ENCODE data around the gene RPRM.
A peak's percentile ranks its signal among the peaks of the same experiment; 100 is the strongest.
"Not testable (repeated sequence)": the region's sequence is repeated elsewhere in the genome, so short reads cannot be mapped to it uniquely, and the experiment has no call there.

Gene RPRM

GRCh38 chr2:153478289-153479261 is at the start of gene RPRM:
Gene RPRM, minus strand, starts transcription at chr2:153478762. Its CDS starts 197 bp downstream, at chr2:153478565.
- peak; percentile 93 for DNase-seq (ENCODE audit: low spot score)

- peak; percentile 62 for DNase-seq (ENCODE audit: low spot score)
Observed at GRCh38 chr2:153519257-153519875, 40.8 kb upstream of the RPRM start.

- DNase-seq (ENCODE audit: low spot score): no peak
Observed at GRCh38 chr2:153512331-153512730, 33.8 kb upstream of the RPRM start.

- DNase-seq (ENCODE audit: low spot score): no peak
Observed at GRCh38 chr2:153510996-153511395, 32.4 kb upstream of the RPRM start.

- no peak for DNase-seq (ENCODE audit: low spot score)
Observed at GRCh38 chr2:153509133-153509532, 30.6 kb upstream of the RPRM start.

GRCh38 chr2:153506499-153506898 is 27.9 kb upstream of the RPRM start:
- DNase-seq (ENCODE audit: low spot score): not testable (repeated sequence)

- no peak for DNase-seq (ENCODE audit: low spot score)
Observed at GRCh38 chr2:153499439-153499838, 20.9 kb upstream of the RPRM start.

GRCh38 chr2:153497938-153498629 is 19.5 kb upstream of the RPRM start:
- DNase-seq (ENCODE audit: low spot score): no peak

- DNase-seq (ENCODE audit: low spot score): no peak
Observed at GRCh38 chr2:153495725-153496124, 17.2 kb upstream of the RPRM start.

- DNase-seq (ENCODE audit: low spot score): no peak
Observed at GRCh38 chr2:153488072-153488471, 9.5 kb upstream of the RPRM start.

- DNase-seq (ENCODE audit: low spot score): no peak
Observed at GRCh38 chr2:153487448-153487847, 8.9 kb upstream of the RPRM start.

- DNase-seq (ENCODE audit: low spot score): no peak
Observed at GRCh38 chr2:153479573-153479972, 1.0 kb upstream of the RPRM start.

- DNase-seq (ENCODE audit: low spot score): peak; percentile 65
Observed at GRCh38 chr2:153477636-153478288, 800 bp downstream of the RPRM start.

- no peak for DNase-seq (ENCODE audit: low spot score)
Observed at GRCh38 chr2:153476816-153477635, 1.5 kb downstream of the RPRM start.

GRCh38 chr2:153476491-153476815 is 2.1 kb downstream of the RPRM start:
- no peak for DNase-seq (ENCODE audit: low spot score)

- DNase-seq (ENCODE audit: low spot score): no peak
Observed at GRCh38 chr2:153474876-153475435, 3.6 kb downstream of the RPRM start.

- no peak for DNase-seq (ENCODE audit: low spot score)
Observed at GRCh38 chr2:153474407-153474806, 4.2 kb downstream of the RPRM start.

- DNase-seq (ENCODE audit: low spot score): no peak
Observed at GRCh38 chr2:153470867-153471266, 7.7 kb downstream of the RPRM start.

GRCh38 chr2:153464395-153464794 is 14.2 kb downstream of the RPRM start:
- no peak for DNase-seq (ENCODE audit: low spot score)

GRCh38 chr2:153462338-153462859 is 16.2 kb downstream of the RPRM start:
- no peak for DNase-seq (ENCODE audit: low spot score)

- DNase-seq (ENCODE audit: low spot score): no peak
Observed at GRCh38 chr2:153461453-153461852, 17.1 kb downstream of the RPRM start.

All from ecto neural progenitor cell (in vitro differentiated cells).